ENCODE data around the gene CPEB3.

DNA sequence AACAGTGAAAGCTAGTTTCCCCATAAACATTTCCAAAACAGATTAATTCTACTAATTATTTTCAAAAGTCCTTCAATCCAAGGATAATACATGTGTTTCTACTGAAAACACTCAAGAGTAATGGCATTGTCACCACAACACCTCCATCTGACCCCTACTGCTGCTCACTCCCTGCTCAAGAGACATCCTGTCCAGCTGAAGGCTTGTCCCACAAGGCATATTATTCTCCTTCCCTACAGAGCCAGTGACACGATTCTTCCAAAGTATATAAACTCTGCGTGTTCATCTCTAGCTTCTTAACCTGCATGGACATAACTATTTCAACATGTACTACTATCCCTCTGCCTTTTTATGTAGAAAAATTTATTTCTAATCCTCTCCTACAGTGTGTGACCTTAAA is 182.1 kb downstream of the CPEB3 start:
- TF ChIP-seq, protein P1, sequence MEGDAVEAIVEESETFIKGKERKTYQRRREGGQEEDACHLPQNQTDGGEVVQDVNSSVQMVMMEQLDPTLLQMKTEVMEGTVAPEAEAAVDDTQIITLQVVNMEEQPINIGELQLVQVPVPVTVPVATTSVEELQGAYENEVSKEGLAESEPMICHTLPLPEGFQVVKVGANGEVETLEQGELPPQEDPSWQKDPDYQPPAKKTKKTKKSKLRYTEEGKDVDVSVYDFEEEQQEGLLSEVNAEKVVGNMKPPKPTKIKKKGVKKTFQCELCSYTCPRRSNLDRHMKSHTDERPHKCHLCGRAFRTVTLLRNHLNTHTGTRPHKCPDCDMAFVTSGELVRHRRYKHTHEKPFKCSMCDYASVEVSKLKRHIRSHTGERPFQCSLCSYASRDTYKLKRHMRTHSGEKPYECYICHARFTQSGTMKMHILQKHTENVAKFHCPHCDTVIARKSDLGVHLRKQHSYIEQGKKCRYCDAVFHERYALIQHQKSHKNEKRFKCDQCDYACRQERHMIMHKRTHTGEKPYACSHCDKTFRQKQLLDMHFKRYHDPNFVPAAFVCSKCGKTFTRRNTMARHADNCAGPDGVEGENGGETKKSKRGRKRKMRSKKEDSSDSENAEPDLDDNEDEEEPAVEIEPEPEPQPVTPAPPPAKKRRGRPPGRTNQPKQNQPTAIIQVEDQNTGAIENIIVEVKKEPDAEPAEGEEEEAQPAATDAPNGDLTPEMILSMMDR (IDR thresholded peaks at IDR 0.05) = no peak
- TF ChIP-seq POLR2A (IDR thresholded peaks at IDR 0.05) = no peak

Data from body of pancreas (tissue), 4 donors.